IPS-15b (cell line): ENCODE results near the gene HES7.
"Not testable (repeated sequence)": the region's sequence is repeated elsewhere in the genome, so short reads cannot be mapped to it uniquely, and the experiment has no call there.

ENCODE experiments used
- H3K27me3 ChIP-seq: one replicate; pipeline ENCODE4 v1.6.1; 2013; ENCODE audit warnings: low read length; ENCODE audit not compliant: control insufficient read depth, insufficient read depth
- H3K36me3 ChIP-seq: one replicate; pipeline ENCODE4 v1.6.1; 2013; ENCODE audit warnings: low read length; ENCODE audit not compliant: control insufficient read depth, insufficient read depth
- H3K4me1 ChIP-seq: one replicate; pipeline ENCODE4 v1.6.1; 2013; ENCODE audit warnings: mild to moderate bottlenecking, low read length; ENCODE audit not compliant: control insufficient read depth, insufficient read depth
- H3K4me3 ChIP-seq: one replicate; pipeline ENCODE4 v1.5.1; 2013; ENCODE audit warnings: low read depth, low read length
- H3K9ac ChIP-seq: one replicate; pipeline ENCODE4 v1.6.1; 2013; ENCODE audit warnings: low read depth, mild to moderate bottlenecking, low read length
- H3K9me3 ChIP-seq: one replicate; pipeline ENCODE4 v1.6.1; 2013; ENCODE audit warnings: mild to moderate bottlenecking, low read length; ENCODE audit not compliant: control insufficient read depth, insufficient read depth

HES7 gene

GRCh38 chr17:8110456-8110804, 13.5 kb downstream of the HES7 start:
- no peaks in the 10 kb centered on the region for H3K36me3 ChIP-seq
- peaks cover 66% of the 10 kb centered on the region for H3K27me3 ChIP-seq
- H3K4me3 ChIP-seq: peak overlapping the region; percentile 89
- peaks cover 3% of the 10 kb centered on the region for H3K4me1 ChIP-seq
- H3K9me3 ChIP-seq: no peaks in the 10 kb centered on the region
- no peak overlapping the region for H3K9ac ChIP-seq

DNA sequence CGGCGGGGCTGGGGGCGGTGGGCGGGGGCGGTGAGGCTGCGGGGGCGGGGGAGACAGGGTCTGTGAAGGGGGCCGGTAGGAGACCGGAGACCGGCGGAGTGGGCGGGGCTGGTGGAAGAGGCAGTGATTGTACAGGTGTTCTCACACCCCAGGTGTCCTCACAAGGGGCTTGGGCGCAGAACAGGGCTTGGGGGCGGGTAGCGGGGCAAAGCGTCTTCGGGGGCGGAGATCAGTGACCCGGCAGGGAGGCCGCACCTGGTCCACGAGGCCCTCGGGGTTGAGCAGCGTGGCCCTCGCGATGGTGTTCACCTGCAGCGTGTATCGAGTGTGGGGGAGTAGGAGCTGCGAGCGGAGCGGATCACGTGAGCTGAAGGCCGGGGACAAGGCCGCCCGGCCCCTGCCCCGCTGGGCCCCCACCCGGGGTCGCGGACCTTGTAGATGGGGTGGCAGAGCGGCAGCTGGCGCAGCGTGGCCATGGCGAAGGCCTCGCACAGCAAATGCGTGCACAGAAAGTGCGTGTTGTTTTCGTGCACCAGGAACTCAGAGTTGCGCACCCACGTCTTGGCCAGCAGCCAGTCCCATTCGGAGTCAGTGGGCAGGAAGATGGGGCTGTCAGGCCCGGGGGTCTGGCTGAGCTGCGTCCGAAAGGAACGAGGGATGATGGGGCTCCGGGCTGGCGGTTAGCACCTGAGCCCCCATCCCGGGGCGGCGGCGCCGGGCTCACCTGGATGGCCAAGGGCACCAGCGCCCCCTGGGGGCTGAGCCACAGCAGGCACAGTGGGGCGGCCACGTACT, 14.0 kb downstream of the HES7 start:
- Histone ChIP-seq H3K9ac (peak overlapping the region; percentile 24), H3K9me3 (no peaks in the 10 kb centered on the region), H3K27me3 (peaks cover 60% of the 10 kb centered on the region), H3K36me3 (no peaks in the 10 kb centered on the region), H3K4me3 (peak overlapping the region; percentile 89), H3K4me1 (peaks cover 3% of the 10 kb centered on the region)

DNA sequence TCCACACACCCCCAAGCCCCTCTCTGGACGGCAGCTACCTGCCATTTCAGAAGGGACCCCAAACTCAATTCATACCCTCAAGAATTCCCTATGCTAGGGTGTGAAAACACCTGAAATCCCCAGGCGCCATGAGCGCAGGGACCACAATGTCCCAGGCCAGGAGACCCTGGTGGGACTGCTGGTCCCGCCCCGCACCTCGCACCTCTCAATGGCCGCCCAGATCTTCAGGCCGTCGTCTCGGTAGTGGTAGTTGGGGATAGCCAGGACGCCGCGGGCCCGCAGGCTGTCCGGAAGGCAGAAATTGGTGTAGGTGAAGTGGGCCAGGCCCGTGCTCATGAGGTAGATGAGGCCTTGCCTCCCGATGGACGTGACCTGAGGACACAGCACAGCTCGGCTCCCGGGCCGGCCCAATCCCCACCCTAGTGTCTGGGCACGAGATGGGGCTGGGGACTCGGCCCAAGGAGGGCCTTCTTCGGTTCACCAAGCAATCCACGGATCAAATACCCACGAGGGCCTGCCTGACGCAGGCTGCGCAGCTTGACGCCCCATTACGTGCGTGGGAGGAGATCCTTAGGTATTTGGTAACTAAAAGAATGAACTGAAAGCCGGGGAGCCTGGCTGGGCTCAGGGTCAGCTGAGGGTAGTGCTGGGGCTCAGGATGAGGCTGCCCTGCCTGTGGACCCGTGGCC, 14.8 kb downstream of the HES7 start:
- peaks cover 3% of the 10 kb centered on the region for H3K4me1 ChIP-seq
- peaks cover 53% of the 10 kb centered on the region for H3K27me3 ChIP-seq
- no peaks in the 10 kb centered on the region for H3K36me3 ChIP-seq
- H3K9me3 ChIP-seq: no peaks in the 10 kb centered on the region
- H3K9ac ChIP-seq: no peak overlapping the region
- peak overlapping the region; percentile 32 for H3K4me3 ChIP-seq

DNA sequence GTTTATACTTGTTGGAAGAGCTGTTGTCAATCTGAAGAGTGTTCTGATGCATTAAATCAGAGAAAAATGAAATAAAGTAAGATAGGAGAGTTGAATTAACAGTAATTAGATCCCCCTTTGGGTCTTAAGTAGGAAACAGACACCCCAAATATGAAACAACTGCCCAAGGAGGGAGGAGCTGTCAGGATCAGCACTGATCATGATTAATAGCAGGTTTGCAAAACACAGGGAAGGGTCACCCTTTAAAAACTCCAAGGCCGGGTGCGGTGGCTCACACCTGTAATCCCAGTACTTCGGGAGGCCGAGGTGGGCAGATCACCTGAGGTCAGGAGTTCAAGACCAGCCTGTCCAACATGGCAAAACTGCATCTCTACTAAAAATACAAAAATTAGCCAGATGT, 16.9 kb downstream of the HES7 start:
- H3K9me3 ChIP-seq, H3K4me3 ChIP-seq, H3K4me1 ChIP-seq, H3K36me3 ChIP-seq, H3K9ac ChIP-seq: not testable (repeated sequence)
- peaks cover 38% of the 10 kb centered on the region for H3K27me3 ChIP-seq

DNA sequence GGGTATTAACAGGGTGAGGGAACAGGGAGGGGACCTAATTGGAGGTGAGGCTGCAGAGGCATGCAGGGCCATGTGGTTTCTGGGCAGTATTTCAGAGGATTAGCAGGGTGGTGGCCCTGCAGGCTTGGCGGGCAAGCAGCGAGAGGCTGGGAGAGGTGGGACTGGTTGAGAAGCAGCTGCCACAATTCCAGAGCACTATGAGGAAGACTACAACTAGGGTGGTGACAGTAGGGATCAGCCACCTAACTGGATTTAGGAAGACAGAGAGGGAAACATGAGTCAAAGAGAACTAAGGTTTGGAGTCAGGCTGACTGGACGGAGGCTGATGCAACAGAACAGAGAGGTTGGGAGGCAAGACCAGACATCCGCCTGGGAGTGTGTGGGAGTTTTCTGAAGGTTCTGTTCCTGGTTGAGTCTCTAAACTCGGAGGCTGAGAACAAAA, 17.9 kb downstream of the HES7 start:
- Histone ChIP-seq H3K36me3 (no peaks in the 10 kb centered on the region), H3K27me3 (peaks cover 28% of the 10 kb centered on the region), H3K9ac (no peak overlapping the region), H3K4me1 (peaks cover 3% of the 10 kb centered on the region), H3K9me3 (no peaks in the 10 kb centered on the region), H3K4me3 (no peak overlapping the region)

DNA sequence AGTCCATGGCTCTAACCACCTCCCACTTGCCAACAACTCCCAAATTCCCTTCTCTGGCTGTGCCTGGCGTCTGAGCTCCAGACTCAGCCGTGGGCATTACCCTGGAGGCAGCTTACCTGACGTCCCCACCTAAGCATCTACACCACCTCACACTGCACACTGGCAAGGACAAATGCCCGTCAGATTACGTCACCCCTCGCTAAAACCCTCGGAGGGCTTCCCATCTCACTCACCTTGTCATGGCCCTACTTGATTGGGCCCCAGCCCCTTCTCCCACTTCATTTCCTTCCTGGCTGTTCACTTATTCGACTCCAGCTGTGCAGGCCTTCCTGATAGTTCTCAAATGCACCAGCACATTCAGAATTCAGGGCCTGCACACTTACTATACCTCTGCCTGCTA, 19.0 kb downstream of the HES7 start:
- Histone ChIP-seq H3K9me3 (no peaks in the 10 kb centered on the region), H3K27me3 (peaks cover 18% of the 10 kb centered on the region), H3K36me3 (no peaks in the 10 kb centered on the region), H3K4me3 (no peak overlapping the region), H3K4me1 (no peaks in the 10 kb centered on the region), H3K9ac (no peak overlapping the region)

- H3K36me3 ChIP-seq: no peaks in the 10 kb centered on the region
- no peak overlapping the region for H3K4me3 ChIP-seq
- peaks cover 7% of the 10 kb centered on the region for H3K27me3 ChIP-seq
- H3K4me1 ChIP-seq: no peaks in the 10 kb centered on the region
- H3K9ac ChIP-seq: no peak overlapping the region
- no peaks in the 10 kb centered on the region for H3K9me3 ChIP-seq
Observed at GRCh38 chr17:8103549-8103948, 20.4 kb downstream of the HES7 start.

DNA sequence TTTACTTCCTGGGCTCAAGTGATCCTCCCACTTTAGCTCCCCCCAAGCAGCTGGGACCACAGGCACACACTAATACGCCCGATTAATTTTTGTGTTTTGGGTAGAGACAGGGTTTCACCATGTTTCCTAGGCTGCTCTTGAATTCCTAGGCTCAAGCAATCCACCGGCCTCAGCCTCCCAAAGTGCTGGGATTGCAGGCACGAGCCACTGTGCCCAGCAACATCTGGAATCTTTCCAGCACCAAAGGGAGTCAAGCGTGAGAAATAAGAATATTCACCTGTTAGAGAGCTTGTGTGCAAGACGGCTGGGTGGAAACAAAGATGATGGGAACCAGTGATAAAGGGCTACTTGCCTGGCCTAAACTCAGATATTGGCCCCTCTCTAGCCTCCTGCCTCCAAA, 22.2 kb downstream of the HES7 start:
- Histone ChIP-seq H3K4me3 (no peak overlapping the region), H3K9ac (no peak overlapping the region), H3K4me1 (no peaks in the 10 kb centered on the region), H3K27me3 (no peaks in the 10 kb centered on the region), H3K36me3 (no peaks in the 10 kb centered on the region), H3K9me3 (no peaks in the 10 kb centered on the region)

GRCh38 chr17:8100763-8101162, 23.1 kb downstream of the HES7 start:
- peaks cover 4% of the 10 kb centered on the region for H3K27me3 ChIP-seq
- no peak overlapping the region for H3K4me3 ChIP-seq
- H3K9ac ChIP-seq: no peak overlapping the region
- no peaks in the 10 kb centered on the region for H3K4me1 ChIP-seq
- H3K9me3 ChIP-seq: no peaks in the 10 kb centered on the region
- no peaks in the 10 kb centered on the region for H3K36me3 ChIP-seq

DNA sequence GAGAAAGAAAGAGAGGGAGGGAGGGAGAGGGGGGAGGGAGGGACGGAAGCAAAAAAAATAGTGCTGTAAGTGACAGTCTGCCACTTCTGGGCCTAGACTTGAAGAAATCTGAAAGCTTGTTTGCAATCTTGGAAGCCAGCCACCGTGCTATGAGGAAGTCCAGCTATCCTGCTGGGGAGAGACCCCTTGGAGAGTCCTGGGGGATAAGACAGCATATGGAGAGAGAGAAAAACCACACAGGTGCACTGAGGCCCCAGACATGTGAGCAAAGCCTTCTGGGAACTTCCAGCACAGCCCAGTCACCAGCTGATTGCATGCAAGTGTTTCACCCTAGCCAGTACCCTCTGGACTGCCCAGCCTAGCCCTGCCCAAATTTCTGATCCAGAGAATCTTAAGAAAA, 23.8 kb downstream of the HES7 start:
- Histone ChIP-seq H3K27me3 (peaks cover 4% of the 10 kb centered on the region), H3K9me3 (no peaks in the 10 kb centered on the region), H3K4me3 (no peak overlapping the region), H3K9ac (no peak overlapping the region), H3K36me3 (no peaks in the 10 kb centered on the region), H3K4me1 (no peaks in the 10 kb centered on the region)

GRCh38 chr17:8096541-8096940, 27.4 kb downstream of the HES7 start:
- peaks cover 13% of the 10 kb centered on the region for H3K27me3 ChIP-seq
- H3K9ac ChIP-seq: no peak overlapping the region
- no peak overlapping the region for H3K4me3 ChIP-seq
- H3K9me3 ChIP-seq: no peaks in the 10 kb centered on the region
- H3K4me1 ChIP-seq: no peaks in the 10 kb centered on the region
- H3K36me3 ChIP-seq: no peaks in the 10 kb centered on the region

DNA sequence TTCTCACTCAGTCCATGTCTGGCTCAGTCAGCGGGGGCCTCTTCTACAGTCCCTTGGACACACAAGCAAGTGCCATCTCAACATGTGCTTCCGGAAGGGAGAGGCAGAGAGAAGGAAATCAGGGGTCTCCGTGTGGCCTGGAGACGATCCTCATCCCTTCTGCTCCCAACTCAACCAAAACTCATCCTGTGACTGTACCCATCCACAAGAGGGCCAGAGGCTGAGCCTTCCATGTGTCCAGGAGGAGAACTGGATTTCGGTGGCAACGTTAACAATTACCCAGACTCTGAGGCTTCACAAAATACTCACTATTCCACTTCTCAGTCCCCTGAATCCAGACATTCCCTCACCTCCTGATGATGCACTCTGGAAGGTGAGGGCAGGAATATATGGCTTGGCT, 28.5 kb downstream of the HES7 start:
- no peaks in the 10 kb centered on the region for H3K9me3 ChIP-seq
- no peaks in the 10 kb centered on the region for H3K4me1 ChIP-seq
- H3K27me3 ChIP-seq: peaks cover 13% of the 10 kb centered on the region
- no peak overlapping the region for H3K9ac ChIP-seq
- no peaks in the 10 kb centered on the region for H3K36me3 ChIP-seq
- H3K4me3 ChIP-seq: no peak overlapping the region
